T-helper 2 cell treated with Interferon-gamma antibody and Interleukin-4, amounts not matched to agents 5 μg/mL and 100 μg/mL, for 36 hours (primary cell): ENCODE data around the gene PRICKLE2.

ENCODE experiments used
- DNase-seq: peaks from one replicate; pipeline ENCODE4 v3.0.0; 2021; ENCODE audit warnings: low spot score
- H3K27ac Mint-ChIP-seq: one replicate; pipeline ENCODE4 v1.8.0; 2021; ENCODE audit warnings: mild to moderate bottlenecking, mixed read lengths
- H3K27me3 Mint-ChIP-seq: one replicate; pipeline ENCODE4 v1.8.0; 2021; ENCODE audit warnings: low read depth, mixed read lengths
- H3K36me3 Mint-ChIP-seq: one replicate; pipeline ENCODE4 v1.8.0; 2021; ENCODE audit warnings: low read depth, mixed read lengths
- H3K4me1 Mint-ChIP-seq: one replicate; pipeline ENCODE4 v1.8.0; 2021; ENCODE audit warnings: low read depth, mixed read lengths
- H3K4me3 Mint-ChIP-seq: one replicate; pipeline ENCODE4 v1.8.0; 2022; ENCODE audit warnings: mild to moderate bottlenecking, moderate library complexity, mixed read lengths
- H3K9me3 Mint-ChIP-seq: one replicate; pipeline ENCODE4 v1.8.0; 2021; ENCODE audit warnings: mixed read lengths

The PRICKLE2 gene, protein sequence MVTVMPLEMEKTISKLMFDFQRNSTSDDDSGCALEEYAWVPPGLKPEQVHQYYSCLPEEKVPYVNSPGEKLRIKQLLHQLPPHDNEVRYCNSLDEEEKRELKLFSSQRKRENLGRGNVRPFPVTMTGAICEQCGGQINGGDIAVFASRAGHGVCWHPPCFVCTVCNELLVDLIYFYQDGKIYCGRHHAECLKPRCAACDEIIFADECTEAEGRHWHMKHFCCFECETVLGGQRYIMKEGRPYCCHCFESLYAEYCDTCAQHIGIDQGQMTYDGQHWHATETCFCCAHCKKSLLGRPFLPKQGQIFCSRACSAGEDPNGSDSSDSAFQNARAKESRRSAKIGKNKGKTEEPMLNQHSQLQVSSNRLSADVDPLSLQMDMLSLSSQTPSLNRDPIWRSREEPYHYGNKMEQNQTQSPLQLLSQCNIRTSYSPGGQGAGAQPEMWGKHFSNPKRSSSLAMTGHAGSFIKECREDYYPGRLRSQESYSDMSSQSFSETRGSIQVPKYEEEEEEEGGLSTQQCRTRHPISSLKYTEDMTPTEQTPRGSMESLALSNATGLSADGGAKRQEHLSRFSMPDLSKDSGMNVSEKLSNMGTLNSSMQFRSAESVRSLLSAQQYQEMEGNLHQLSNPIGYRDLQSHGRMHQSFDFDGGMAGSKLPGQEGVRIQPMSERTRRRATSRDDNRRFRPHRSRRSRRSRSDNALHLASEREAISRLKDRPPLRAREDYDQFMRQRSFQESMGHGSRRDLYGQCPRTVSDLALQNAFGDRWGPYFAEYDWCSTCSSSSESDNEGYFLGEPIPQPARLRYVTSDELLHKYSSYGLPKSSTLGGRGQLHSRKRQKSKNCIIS

DNA sequence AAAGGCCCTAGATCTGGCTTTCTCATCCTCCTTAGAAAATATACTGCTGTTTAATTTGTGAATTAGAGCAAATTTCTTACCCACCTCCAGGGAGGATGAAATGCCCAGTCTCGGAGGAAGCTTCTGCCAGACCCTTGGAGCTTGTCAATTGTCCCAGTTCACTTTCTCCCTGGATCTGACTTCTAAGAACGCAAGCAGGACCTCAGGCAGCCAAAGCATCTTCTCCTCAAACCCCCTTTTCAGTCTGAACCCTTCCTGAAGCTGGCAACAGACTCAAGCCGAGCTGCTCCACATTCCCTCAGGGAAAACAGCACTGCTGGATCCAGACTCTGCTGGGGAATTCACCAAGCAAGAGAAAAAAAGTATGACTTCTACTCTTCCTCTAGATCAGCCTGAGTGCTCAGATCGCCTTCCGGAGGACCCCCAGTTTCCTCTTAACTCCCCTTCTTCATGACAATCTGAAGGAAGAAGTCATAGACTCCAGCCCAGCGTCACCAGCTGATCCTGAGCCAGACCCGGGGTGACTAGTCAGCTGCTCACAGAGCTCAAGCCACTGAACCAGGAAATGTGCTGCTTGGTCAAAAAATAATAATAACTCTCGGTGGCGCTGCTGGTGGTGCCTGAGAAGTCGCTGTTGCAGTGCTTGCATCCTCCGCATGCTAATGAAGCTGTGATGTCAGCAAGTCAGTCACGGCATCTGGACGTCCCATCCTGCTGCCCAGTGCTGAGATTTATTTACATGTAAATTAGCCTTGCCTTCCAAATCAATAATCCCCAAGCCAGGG lies at the start of gene PRICKLE2:
PRICKLE2 (minus strand) TSS at position 641 of the 785 bp plus-strand sequence. CDS start 26,539 bp downstream, outside the sequence.
- Mint-ChIP-seq H3K9me3 (no peaks in the 10 kb centered on the region), H3K36me3 (no peaks in the 10 kb centered on the region), H3K4me3 (no peak within 1 kb of the TSS), H3K27me3 (peaks cover 2% of the 10 kb centered on the region), H3K27ac (no peak within 1 kb of the TSS), H3K4me1 (peaks cover 1% of the 10 kb centered on the region)
- no peak for DNase-seq

DNA sequence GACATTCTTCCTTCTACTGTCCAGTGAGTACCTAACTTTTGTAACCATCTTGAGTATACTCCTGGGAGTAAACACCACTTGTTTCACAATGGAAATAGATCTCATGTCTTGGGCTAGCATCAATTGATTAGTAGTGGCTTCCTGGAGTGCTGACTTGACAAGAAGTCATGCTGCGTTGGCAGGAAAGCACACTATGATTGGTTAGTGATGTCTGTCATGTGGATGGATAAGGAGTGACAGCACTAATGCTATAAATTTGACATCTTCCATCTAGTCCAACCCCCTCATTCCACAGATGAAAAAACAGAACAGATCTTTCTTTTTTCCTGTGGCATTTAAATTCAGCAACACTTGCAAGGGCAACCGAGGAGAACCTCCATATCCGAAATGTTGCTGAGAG lies 47.6 kb upstream of the PRICKLE2 start:
- no peaks in the 10 kb centered on the region for H3K4me1 Mint-ChIP-seq
- H3K27ac Mint-ChIP-seq = no peak overlapping the region
- H3K9me3 Mint-ChIP-seq = no peaks in the 10 kb centered on the region
- no peak for DNase-seq
- peaks cover 7% of the 10 kb centered on the region for H3K27me3 Mint-ChIP-seq
- H3K36me3 Mint-ChIP-seq = no peaks in the 10 kb centered on the region
- H3K4me3 Mint-ChIP-seq = no peak overlapping the region

DNA sequence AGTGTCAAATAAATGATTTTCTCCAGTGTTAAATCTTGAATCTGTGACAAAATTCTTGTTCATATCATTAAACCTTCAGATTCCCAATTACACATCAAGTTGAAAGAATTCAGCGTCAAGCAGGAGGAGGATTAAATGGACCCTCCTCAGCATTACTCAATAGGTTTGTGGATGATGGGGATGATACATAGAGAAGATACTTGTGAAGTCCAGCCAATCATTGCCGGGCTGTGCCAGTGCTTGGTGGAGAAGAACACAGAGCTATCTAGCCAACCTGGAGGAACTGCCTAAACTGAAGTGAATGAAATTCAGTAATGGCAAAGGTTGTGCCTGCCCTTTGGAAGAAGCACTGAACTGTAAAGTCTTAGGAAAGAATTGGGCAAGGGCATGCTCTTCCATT lies 47.0 kb upstream of the PRICKLE2 start:
- no peaks in the 10 kb centered on the region for H3K36me3 Mint-ChIP-seq
- peaks cover 9% of the 10 kb centered on the region for H3K27me3 Mint-ChIP-seq
- H3K4me1 Mint-ChIP-seq = no peaks in the 10 kb centered on the region
- H3K9me3 Mint-ChIP-seq = no peaks in the 10 kb centered on the region
- no peak overlapping the region for H3K4me3 Mint-ChIP-seq
- H3K27ac Mint-ChIP-seq = no peak overlapping the region
- no peak for DNase-seq

DNA sequence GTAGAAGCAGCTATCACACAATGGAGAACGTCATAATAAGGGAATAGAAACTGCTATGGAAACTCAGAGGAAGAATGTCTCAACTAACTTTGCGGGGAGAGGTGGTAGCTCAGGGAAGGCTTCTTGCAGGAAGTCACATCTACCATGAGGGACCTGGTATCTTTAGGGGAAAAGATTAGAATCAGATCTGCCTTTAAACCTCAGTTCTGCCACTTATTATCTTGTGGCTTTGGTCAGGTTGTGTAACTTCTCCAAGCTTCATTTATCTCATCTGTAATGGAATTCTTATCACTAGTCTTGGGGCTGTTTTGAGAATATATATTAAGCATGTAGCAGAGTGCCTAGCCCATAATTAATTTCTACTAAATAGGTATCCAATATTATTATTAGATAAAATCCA lies 46.4 kb upstream of the PRICKLE2 start:
- H3K4me1 Mint-ChIP-seq = no peaks in the 10 kb centered on the region
- no peak for DNase-seq
- no peak overlapping the region for H3K4me3 Mint-ChIP-seq
- peaks cover 14% of the 10 kb centered on the region for H3K27me3 Mint-ChIP-seq
- no peaks in the 10 kb centered on the region for H3K36me3 Mint-ChIP-seq
- no peak overlapping the region for H3K27ac Mint-ChIP-seq
- H3K9me3 Mint-ChIP-seq = no peaks in the 10 kb centered on the region

DNA sequence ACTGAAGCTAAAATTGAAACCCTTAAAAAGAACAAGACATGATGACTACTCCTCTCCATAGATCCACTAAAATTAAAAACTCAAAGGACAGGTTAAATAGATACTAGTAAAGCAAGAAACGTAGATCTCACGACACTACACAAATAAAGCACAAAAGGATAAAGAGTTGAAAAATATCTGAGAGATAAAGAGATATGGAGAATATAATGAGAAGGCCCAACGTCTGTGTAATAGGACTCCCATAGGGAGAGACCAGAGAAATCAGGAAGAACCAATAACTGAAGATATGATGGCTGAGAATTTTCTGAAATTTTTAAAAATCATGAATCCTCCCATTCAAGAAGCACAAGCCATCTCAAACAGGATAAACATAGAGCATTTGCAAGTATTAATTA lies 45.6 kb upstream of the PRICKLE2 start:
- H3K4me1 Mint-ChIP-seq = no peaks in the 10 kb centered on the region
- no peaks in the 10 kb centered on the region for H3K9me3 Mint-ChIP-seq
- H3K27me3 Mint-ChIP-seq = peaks cover 21% of the 10 kb centered on the region
- no peaks in the 10 kb centered on the region for H3K36me3 Mint-ChIP-seq
- DNase-seq = no peak
- no peak overlapping the region for H3K4me3 Mint-ChIP-seq
- H3K27ac Mint-ChIP-seq = no peak overlapping the region

DNA sequence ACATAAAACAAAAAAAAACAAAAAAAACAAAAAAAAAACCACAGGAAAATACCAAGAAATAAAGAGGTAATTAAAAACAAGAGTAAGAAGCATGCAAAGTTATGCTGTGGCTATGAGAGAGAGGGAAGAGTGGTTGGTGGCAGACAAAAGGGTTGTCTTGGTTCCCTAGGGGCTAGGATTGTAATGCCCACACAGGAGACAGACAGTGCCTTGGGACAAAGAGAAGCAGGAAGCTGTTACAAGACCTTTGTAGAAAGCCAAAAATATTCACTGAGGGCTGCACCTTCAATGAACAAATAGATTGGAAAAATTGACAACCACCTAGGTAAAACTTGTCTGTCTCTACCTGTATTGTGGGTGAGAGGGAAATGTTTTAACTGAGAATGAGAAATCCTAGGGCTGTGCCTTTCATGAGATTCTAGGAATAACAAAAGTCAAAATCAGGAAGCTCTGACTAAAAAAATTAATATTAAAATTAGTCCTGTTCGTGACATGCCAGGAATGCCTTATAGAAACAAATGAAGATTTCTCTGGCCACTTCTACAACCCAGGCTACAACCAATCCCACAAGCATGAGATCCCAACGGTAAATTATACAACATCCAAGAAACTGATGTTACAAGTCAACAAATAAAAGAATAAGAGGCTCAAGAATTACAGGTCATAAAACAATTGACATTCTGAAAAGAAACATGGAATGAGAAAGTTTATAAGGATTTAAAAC lies 45.0 kb upstream of the PRICKLE2 start:
- Mint-ChIP-seq H3K27ac (no peak overlapping the region), H3K36me3 (no peaks in the 10 kb centered on the region), H3K4me3 (no peak overlapping the region), H3K9me3 (no peaks in the 10 kb centered on the region), H3K27me3 (peaks cover 23% of the 10 kb centered on the region), H3K4me1 (no peaks in the 10 kb centered on the region)
- no peak for DNase-seq

DNA sequence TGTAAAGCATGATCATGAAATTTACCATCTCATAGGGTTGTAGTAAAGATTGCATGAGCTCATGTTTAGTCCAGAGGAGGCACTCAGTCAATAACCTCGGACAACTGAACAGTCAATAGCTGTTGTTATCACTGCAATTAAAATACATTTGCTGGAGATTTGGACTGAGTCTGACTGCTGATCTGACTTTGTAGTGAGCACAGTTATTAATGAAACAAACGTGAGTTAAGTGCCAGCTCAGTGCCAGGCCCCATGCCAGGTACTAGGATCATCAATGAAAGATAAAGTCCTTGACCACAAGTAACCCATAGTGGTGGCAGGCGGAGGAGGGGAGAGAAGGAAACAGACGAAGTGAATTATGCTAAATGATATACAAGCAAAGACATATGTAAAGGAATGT lies 43.7 kb upstream of the PRICKLE2 start:
- Mint-ChIP-seq H3K9me3 (no peaks in the 10 kb centered on the region), H3K36me3 (no peaks in the 10 kb centered on the region), H3K27ac (no peak overlapping the region), H3K4me3 (no peak overlapping the region), H3K4me1 (no peaks in the 10 kb centered on the region), H3K27me3 (peaks cover 30% of the 10 kb centered on the region)
- DNase-seq = no peak

DNA sequence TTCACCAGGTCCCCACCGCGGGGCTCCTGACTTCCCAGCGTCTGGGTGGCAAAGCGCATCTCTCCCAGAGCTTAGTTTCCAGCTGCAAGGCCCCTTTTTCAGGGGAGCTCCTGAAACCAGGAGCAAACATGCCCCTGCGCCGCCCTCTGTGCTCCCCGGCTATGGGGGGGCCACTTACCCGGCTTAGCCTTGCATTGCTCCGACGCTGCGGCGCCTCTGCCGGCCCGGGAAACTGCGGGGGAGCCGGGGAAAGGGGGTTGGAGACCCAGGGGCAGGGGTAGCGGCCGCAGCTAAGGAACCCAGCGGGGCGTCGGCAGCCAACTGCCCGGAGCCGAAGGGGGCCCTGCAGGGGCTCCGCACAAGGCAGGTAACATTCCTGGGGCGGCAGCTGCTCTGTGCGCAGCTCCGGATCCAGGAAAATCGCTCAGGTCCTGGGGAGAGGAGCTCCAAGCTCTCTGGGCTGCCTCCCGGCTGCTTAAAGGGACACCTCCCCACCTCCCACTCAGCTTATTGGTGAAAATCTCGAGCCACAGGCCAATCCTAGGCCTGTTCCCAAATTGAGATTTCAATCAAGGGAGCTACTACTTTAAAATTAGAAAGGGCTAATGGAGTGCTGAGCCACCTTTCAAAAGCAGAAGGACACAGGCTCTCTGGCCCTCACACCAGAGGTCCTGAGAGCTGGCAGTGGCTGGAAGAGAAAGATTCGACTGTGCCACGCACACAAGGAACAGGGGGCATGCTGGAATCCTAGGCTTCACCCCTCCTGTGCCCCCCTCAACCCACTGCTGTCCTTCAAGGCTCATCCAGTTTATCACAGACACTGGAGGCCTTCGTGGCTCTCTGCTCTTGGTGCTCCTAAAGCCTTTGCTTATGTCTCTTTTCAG lies 42.7 kb upstream of the PRICKLE2 start:
- Mint-ChIP-seq H3K4me1 (no peaks in the 10 kb centered on the region), H3K27me3 (peaks cover 30% of the 10 kb centered on the region), H3K9me3 (no peaks in the 10 kb centered on the region), H3K27ac (no peak overlapping the region), H3K36me3 (no peaks in the 10 kb centered on the region), H3K4me3 (no peak overlapping the region)
- DNase-seq = no peak

DNA sequence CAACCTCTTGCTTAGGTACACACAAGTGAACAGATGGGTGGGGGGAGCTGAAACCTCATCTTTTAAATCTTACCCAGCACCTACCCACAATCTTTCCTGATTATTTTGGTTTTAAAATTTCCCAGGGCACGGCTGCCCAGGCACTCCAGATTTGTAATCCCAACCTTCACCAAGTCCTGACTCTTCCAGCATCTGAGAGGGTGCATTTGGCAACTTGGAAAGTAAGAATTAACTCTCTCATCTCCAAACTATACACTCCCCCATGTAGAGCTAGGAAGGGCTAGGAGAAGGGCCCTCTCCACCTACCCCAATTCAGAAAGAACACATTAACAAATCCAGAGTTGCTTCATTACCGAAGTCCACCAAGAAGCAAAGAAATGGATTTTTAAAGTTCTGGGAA lies 41.7 kb upstream of the PRICKLE2 start:
- Mint-ChIP-seq H3K27ac (no peak overlapping the region), H3K4me1 (no peaks in the 10 kb centered on the region)

DNA sequence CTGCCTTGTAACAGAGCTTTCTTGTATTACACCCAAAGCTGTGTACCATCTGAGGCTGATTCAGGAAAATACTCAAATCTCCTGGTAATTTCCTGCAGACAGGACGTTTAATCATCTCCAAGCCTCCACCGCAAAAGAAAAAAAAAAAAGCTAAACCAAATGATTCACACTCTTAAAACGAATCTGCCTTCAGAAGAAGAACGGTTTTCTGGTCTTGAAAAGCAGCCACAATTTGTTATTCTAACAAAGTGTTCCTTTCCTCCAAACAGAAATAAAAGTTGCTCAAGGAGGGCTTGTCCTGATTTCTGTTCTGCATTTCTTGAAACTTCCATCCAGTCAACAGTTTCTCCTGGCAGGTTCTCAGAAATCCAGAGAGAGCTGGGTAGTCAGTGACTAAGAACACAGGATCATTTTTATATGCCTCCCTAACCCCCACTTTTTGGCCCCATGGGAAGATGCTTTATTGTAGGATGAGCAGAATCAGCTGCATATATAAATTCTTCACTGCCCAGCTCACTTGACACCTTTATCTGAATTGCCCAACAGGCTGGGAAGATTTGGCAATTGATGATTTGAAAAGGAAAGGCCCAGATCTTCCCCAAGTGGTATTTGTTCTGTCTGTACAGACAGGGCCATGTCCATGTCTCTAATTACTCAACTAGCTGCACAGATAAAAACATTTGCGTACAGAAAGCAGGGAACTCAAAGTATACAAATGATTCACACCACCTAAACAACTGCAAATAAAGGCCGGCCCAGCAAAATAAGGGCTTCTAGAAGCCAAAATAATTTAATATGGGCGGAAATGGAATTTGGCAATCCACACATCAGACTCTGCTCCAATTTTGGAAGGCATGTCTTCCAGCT lies 41.0 kb upstream of the PRICKLE2 start:
- no peak overlapping the region for H3K27ac Mint-ChIP-seq
- H3K4me1 Mint-ChIP-seq = no peaks in the 10 kb centered on the region
- no peaks in the 10 kb centered on the region for H3K9me3 Mint-ChIP-seq
- no peak overlapping the region for H3K4me3 Mint-ChIP-seq
- DNase-seq = no peak
- no peaks in the 10 kb centered on the region for H3K36me3 Mint-ChIP-seq
- H3K27me3 Mint-ChIP-seq = peaks cover 30% of the 10 kb centered on the region

More for the DNA sequence above, 41.7 kb upstream of the PRICKLE2 start:
- Mint-ChIP-seq H3K4me3 (no peak overlapping the region), H3K36me3 (no peaks in the 10 kb centered on the region), H3K9me3 (no peaks in the 10 kb centered on the region), H3K27me3 (peaks cover 30% of the 10 kb centered on the region)
- DNase-seq = no peak

DNA sequence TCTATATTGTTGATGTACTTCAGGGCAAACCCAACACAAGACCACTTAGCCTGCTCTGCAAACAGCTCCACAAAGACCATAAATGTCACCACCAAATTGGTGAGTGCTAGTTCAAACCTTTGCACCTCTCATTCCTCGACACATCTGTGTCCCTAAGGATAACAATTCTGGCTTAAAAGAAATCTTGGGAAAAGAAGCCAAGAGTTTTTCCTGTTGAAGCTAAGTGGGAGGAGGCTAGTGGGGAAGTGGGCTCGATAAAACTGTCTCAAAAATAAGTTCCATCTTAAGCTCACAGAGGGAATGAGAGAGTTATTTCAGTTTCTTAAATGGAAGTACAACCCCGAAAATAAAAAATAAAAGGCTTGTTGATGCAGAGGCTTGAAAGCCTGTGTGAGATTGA lies 40.4 kb upstream of the PRICKLE2 start:
- H3K36me3 Mint-ChIP-seq = no peaks in the 10 kb centered on the region
- H3K27me3 Mint-ChIP-seq = peaks cover 30% of the 10 kb centered on the region
- no peak for DNase-seq
- H3K4me3 Mint-ChIP-seq = no peak overlapping the region
- H3K4me1 Mint-ChIP-seq = no peaks in the 10 kb centered on the region
- H3K9me3 Mint-ChIP-seq = no peaks in the 10 kb centered on the region
- no peak overlapping the region for H3K27ac Mint-ChIP-seq

DNA sequence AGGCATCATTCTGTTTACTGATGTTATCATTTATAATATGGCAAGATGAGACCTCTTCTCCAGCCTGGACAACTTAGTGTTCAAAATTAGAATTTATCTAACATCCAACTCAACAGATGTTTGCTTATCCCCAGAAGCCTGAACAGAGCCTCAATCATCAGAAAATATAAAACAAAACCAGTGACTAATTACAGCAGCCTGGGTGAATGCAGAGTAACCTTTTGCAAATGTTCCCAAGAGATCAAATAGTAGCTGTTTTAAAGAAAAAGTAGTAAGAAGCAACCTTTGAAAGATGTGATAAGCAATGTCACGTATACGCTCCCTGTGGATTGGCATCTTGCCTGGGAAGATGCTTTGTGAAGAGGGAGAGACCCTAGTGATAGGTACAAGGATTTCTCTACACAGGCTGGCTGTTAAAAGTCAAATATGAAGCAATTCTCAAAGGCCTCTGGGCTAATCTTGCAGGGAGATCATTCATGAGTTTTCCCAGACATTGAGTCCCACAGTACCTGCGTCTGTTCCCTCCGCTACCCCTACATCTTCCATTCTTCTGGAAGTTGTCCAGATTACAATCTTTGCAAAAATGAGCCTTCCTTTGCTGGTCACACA lies 39.3 kb upstream of the PRICKLE2 start:
- H3K4me1 Mint-ChIP-seq = no peaks in the 10 kb centered on the region
- DNase-seq = no peak
- peaks cover 30% of the 10 kb centered on the region for H3K27me3 Mint-ChIP-seq
- H3K36me3 Mint-ChIP-seq = no peaks in the 10 kb centered on the region
- H3K9me3 Mint-ChIP-seq = no peaks in the 10 kb centered on the region
- no peak overlapping the region for H3K4me3 Mint-ChIP-seq
- no peak overlapping the region for H3K27ac Mint-ChIP-seq
